ENCODE data around the gene UBE4B.

DNA sequence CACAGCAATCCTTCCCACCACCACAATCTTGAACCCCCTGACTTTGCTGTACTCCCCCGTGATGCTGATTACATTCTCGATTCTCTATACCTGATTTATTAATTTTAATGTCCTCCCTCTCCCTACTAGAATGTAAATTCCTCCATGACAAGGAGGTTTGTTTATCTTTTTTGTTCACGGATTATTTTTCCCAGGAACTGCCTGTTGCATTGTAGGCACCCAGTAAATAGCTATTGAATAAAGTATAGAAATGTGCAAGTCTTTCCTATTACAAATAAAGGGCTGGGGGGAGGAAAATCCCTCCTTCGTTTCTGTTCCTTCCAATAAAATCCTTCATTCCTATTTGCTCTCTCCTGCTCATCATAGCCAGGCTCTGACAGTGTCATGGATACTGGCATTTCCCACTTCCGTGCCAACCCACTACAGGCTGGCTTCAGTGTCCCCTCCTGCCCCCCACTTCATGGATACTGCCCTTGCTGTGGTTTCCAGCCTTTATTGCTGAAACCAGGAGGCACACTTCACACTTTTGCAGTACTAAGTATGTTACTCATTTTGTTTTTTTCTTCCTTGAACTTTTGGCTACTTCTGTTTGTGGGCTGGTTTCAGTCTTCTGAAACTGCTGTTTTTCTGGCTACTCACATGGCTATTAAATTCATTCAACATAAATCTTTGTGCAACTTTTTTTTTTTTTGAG lies 185.1 kb downstream of the UBE4B start:
- TF ChIP-seq TP53 (CRISPR knock-in tag; IDR thresholded peaks at IDR 0.05) (no peak), RCOR1 (IDR thresholded peaks at IDR 0.05; ENCODE audit: low read depth, low read length) (no peak), POLR2A (IDR thresholded peaks at IDR 0.05; ENCODE audit: low read length) (no peak), KDM5A (IDR thresholded peaks at IDR 0.05) (no peak), RAD21 (conservative IDR thresholded peaks at IDR 0.05 in 1 of 2, IDR thresholded peaks at IDR 0.05 in 1 of 2) (no peak), MYC (IDR thresholded peaks at IDR 0.05; ENCODE audit: borderline replicate concordance, low read length) (no peak), MAZ (IDR thresholded peaks at IDR 0.05; ENCODE audit: borderline replicate concordance, low read depth, low read length) (no peak), EP300 (IDR thresholded peaks at IDR 0.05) (no peak)
- TF ChIP-seq, protein P1, sequence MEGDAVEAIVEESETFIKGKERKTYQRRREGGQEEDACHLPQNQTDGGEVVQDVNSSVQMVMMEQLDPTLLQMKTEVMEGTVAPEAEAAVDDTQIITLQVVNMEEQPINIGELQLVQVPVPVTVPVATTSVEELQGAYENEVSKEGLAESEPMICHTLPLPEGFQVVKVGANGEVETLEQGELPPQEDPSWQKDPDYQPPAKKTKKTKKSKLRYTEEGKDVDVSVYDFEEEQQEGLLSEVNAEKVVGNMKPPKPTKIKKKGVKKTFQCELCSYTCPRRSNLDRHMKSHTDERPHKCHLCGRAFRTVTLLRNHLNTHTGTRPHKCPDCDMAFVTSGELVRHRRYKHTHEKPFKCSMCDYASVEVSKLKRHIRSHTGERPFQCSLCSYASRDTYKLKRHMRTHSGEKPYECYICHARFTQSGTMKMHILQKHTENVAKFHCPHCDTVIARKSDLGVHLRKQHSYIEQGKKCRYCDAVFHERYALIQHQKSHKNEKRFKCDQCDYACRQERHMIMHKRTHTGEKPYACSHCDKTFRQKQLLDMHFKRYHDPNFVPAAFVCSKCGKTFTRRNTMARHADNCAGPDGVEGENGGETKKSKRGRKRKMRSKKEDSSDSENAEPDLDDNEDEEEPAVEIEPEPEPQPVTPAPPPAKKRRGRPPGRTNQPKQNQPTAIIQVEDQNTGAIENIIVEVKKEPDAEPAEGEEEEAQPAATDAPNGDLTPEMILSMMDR (IDR thresholded peaks at IDR 0.05), result no peak
- TF ChIP-seq, protein P2, sequence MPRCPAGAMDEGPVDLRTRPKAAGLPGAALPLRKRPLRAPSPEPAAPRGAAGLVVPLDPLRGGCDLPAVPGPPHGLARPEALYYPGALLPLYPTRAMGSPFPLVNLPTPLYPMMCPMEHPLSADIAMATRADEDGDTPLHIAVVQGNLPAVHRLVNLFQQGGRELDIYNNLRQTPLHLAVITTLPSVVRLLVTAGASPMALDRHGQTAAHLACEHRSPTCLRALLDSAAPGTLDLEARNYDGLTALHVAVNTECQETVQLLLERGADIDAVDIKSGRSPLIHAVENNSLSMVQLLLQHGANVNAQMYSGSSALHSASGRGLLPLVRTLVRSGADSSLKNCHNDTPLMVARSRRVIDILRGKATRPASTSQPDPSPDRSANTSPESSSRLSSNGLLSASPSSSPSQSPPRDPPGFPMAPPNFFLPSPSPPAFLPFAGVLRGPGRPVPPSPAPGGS (IDR thresholded peaks at IDR 0.05), result no peak
- TF ChIP-seq, protein P3, sequence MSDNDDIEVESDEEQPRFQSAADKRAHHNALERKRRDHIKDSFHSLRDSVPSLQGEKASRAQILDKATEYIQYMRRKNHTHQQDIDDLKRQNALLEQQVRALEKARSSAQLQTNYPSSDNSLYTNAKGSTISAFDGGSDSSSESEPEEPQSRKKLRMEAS (IDR thresholded peaks at IDR 0.05), result no peak
- TF ChIP-seq, protein P4, sequence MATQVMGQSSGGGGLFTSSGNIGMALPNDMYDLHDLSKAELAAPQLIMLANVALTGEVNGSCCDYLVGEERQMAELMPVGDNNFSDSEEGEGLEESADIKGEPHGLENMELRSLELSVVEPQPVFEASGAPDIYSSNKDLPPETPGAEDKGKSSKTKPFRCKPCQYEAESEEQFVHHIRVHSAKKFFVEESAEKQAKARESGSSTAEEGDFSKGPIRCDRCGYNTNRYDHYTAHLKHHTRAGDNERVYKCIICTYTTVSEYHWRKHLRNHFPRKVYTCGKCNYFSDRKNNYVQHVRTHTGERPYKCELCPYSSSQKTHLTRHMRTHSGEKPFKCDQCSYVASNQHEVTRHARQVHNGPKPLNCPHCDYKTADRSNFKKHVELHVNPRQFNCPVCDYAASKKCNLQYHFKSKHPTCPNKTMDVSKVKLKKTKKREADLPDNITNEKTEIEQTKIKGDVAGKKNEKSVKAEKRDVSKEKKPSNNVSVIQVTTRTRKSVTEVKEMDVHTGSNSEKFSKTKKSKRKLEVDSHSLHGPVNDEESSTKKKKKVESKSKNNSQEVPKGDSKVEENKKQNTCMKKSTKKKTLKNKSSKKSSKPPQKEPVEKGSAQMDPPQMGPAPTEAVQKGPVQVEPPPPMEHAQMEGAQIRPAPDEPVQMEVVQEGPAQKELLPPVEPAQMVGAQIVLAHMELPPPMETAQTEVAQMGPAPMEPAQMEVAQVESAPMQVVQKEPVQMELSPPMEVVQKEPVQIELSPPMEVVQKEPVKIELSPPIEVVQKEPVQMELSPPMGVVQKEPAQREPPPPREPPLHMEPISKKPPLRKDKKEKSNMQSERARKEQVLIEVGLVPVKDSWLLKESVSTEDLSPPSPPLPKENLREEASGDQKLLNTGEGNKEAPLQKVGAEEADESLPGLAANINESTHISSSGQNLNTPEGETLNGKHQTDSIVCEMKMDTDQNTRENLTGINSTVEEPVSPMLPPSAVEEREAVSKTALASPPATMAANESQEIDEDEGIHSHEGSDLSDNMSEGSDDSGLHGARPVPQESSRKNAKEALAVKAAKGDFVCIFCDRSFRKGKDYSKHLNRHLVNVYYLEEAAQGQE (IDR thresholded peaks at IDR 0.05), result no peak
